HCT116 (cell line): ENCODE data around the gene KRTAP5-4. TPM values are rescaled to one million over a fixed set of nuclear protein-coding genes. Genes with fewer than 3 reads are reported as not detected.

Source experiments
- ATAC-seq: fragments of 200-7000 bp; cut with Tn5 transposase; 2 replicates; pipeline ENCODE4 v1.9.1; 2020; ENCODE audit warnings: mild to moderate bottlenecking, moderate library complexity
- BruUV-seq: library from RNA; stranded (reverse); fragments of 400-500 nt; replicated peaks from 2 replicates; lab custom pipeline; 2021; lab: Mats Ljungman, UMichigan
- CTCF ChIA-PET: fragments of 300-600 bp; sonication (Branson Sonifier 250); formaldehyde crosslinking; loops from one replicate; lab custom pipeline; 2021; ENCODE audit warnings: antibody characterized with exemption; lab: Charles Lee
- POLR2A ChIA-PET: fragments of 300-600, 350-600 bp; sonication (Branson Sonifier 250); formaldehyde crosslinking; loops from one replicate; lab custom pipeline; 2021; ENCODE audit warnings: antibody characterized with exemption; lab: Charles Lee
- RAD21 ChIA-PET, 2 experiments: fragments of 300-600 bp; sonication (Branson Sonifier 250); formaldehyde crosslinking; loops; one replicate each; lab custom pipeline; 2023; ENCODE audit warnings: low total read pairs in 2 of 2; ENCODE audit not compliant: uncharacterized antibody in 2 of 2, unreplicated experiment in 2 of 2, low non-redundant PET in 1 of 2; lab: Charles Lee
- DNase-seq: peaks from one replicate; pipeline ENCODE4 v3.0.0-alpha.2; 2010; ENCODE audit warnings: low read depth, low spot score
- H2AFZ ChIP-seq: fragments of 200-600 bp; shearing (Covaris generic), sonication (generic); 2 replicates; pipeline ENCODE4 v1.6.1; 2017; ENCODE audit warnings: low read depth, mixed run types, mixed read lengths, antibody characterized with exemption, low read length; ENCODE audit not compliant: poor library complexity, severe bottlenecking
- H3K27ac ChIP-seq: 2 replicates; pipeline ENCODE4 v1.5.1; 2012; ENCODE audit warnings: low read depth, low read length
- H3K27me3 ChIP-seq: fragments of 200-600 bp; sonication (generic); 2 replicates; pipeline ENCODE4 v1.6.1; 2016; ENCODE audit warnings: mixed run types, low read length, mixed read lengths; ENCODE audit not compliant: insufficient read depth
- H3K36me3 ChIP-seq, 2 experiments: fragments of 200-500 bp in 1 of 2; fragments of 200-600 bp in 1 of 2; sonication (Bioruptor generic) in 1 of 2; sonication (generic) in 1 of 2; 2 replicates each; pipeline versions ENCODE4 v1.5.1 to v1.6.1; 2014 to 2016; ENCODE audit warnings: low read length in 2 of 2, inconsistent platforms in 1 of 2, mixed read lengths in 1 of 2, mixed run types in 1 of 2; ENCODE audit not compliant: insufficient read depth in 2 of 2, control insufficient read depth in 1 of 2
- H3K4me1 ChIP-seq, 2 experiments: fragments of 200-600 bp in 1 of 2; sonication (generic) in 1 of 2; 2 replicates each; pipeline versions ENCODE4 v1.5.1 to v1.6.1; 2012 to 2017; ENCODE audit warnings: low read length in 2 of 2, inconsistent platforms in 1 of 2, mild to moderate bottlenecking in 1 of 2, mixed read lengths in 1 of 2, mixed run types in 1 of 2, moderate library complexity in 1 of 2; ENCODE audit not compliant: insufficient read depth in 2 of 2, control insufficient read depth in 1 of 2
- H3K4me2 ChIP-seq: fragments of 200-600 bp; sonication (generic); 2 replicates; pipeline ENCODE4 v1.6.1; 2017; ENCODE audit warnings: mixed run types, low read length, mixed read lengths
- H3K4me3 ChIP-seq, 2 experiments: fragments of 200-600 bp in 1 of 2; sonication (generic) in 1 of 2; replicated peaks in 1 of 2; 2 replicates each; pipeline ENCODE4 v1.5.1; 2011 to 2016; ENCODE audit warnings: low read length in 2 of 2, control low read depth in 1 of 2, low read depth in 1 of 2, mild to moderate bottlenecking in 1 of 2, mixed read lengths in 1 of 2, mixed run types in 1 of 2
- H3K79me2 ChIP-seq: fragments of 200-600 bp; sonication (generic); 2 replicates; pipeline ENCODE4 v1.6.1; 2017; ENCODE audit warnings: mild to moderate bottlenecking, mixed run types, low read length, moderate library complexity, mixed read lengths; ENCODE audit not compliant: insufficient read depth
- H3K9ac ChIP-seq: fragments of 200-600 bp; sonication (generic); 2 replicates; pipeline ENCODE4 v1.6.1; 2016; ENCODE audit warnings: low read length, mixed read lengths
- H3K9me2 ChIP-seq: fragments of 200-600 bp; sonication (generic), shearing (Covaris generic); 2 replicates; pipeline ENCODE4 v1.6.1; 2017; ENCODE audit warnings: mixed run types, mild to moderate bottlenecking, moderate library complexity; ENCODE audit not compliant: insufficient read depth
- H3K9me3 ChIP-seq, 2 experiments: fragments of 200-500 bp in 1 of 2; fragments of 200-600 bp in 1 of 2; sonication (Bioruptor generic) in 1 of 2; sonication (generic) in 1 of 2; 2 replicates each; pipeline ENCODE4 v1.6.1; 2014 to 2017; ENCODE audit warnings: low read length in 2 of 2, mixed read lengths in 2 of 2, inconsistent platforms in 1 of 2, low read depth in 1 of 2, mild to moderate bottlenecking in 1 of 2, mixed run types in 1 of 2, moderate library complexity in 1 of 2; ENCODE audit not compliant: control insufficient read depth in 1 of 2, insufficient read depth in 1 of 2
- H4K20me1 ChIP-seq: fragments of 200-600 bp; sonication (generic), shearing (Covaris generic); 2 replicates; pipeline ENCODE4 v1.6.1; 2017; ENCODE audit warnings: mixed run types, mild to moderate bottlenecking, moderate library complexity; ENCODE audit not compliant: insufficient read depth
- CBX3 ChIP-seq: IDR thresholded peaks from 2 replicates; pipeline ENCODE4 v1.6.1; 2012; ENCODE audit warnings: low read depth
- EGR1 ChIP-seq: IDR thresholded peaks from 2 replicates; pipeline ENCODE4 v1.6.1; 2012; ENCODE audit warnings: low read depth
- EZH2 ChIP-seq: fragments of 200-600 bp; sonication (generic); IDR thresholded peaks from 2 replicates; pipeline ENCODE4 v1.6.1; 2017; ENCODE audit warnings: antibody characterized with exemption, mixed run types
- EZH2phosphoT487 ChIP-seq: fragments of 200-600 bp; IDR thresholded peaks from 2 replicates; pipeline ENCODE4 v1.6.1; 2018; ENCODE audit warnings: antibody characterized with exemption, borderline replicate concordance
- MAX ChIP-seq: IDR thresholded peaks from 2 replicates; pipeline ENCODE4 v1.6.1; 2012
- RAD21 ChIP-seq: IDR thresholded peaks from 2 replicates; pipeline ENCODE4 v1.6.1; 2012; ENCODE audit warnings: low read depth, mild to moderate bottlenecking
- REST ChIP-seq: IDR thresholded peaks from 2 replicates; pipeline ENCODE4 v1.6.1; 2012; ENCODE audit warnings: low read depth
- ZFX ChIP-seq: fragments of 450-650 bp; IDR thresholded peaks from 2 replicates; pipeline ENCODE4 v1.6.1; 2017
- ZNF274 ChIP-seq: fragments of 200-500 bp; sonication (Bioruptor generic); IDR thresholded peaks from 2 replicates; pipeline ENCODE4 v1.6.1; 2014; ENCODE audit warnings: mild to moderate bottlenecking, low read depth, low read length, inconsistent platforms
- intact Hi-C: fragments of 100-400 bp; cut with micrococcal nuclease; formaldehyde crosslinking; loops from 2 replicates; pipeline ENCODE4 v1.10.0; 2022
- total RNA-seq: library from RNA; stranded (reverse); gene quantifications from one replicate; pipeline ENCODE4 v1.2.1, GENCODE V29; 2021; ENCODE audit not compliant: unreplicated experiment

The KRTAP5-4 gene
- total RNA-seq, 1 experiment from 2014 or later = not detected

- Histone ChIP-seq H4K20me1 (no peaks in the 10 kb centered on the region), H3K79me2 (no peaks in the 10 kb centered on the region), H3K36me3 (no peaks in the 10 kb centered on the region), H2AFZ (no peak overlapping the region), H3K27ac (no peak overlapping the region), H3K27me3 (no peaks in the 10 kb centered on the region), H3K4me3 (no peak overlapping the region), H3K9ac (no peak overlapping the region), H3K4me2 (no peak overlapping the region), H3K4me1 (peaks cover 0 to 3% of the 10 kb centered on the region in 2 experiments; a peak in 1 of 4 replicates), H3K9me3 (no peaks in the 10 kb centered on the region), H3K9me2 (no peaks in the 10 kb centered on the region)
- BruUV-seq = no TSS peak
- ATAC-seq (no peak), DNase-seq (no peak)
- no peak for TF ChIP-seq RAD21
- no peak for TF ChIP-seq REST
- no peak for TF ChIP-seq EZH2
- TF ChIP-seq MAX = no peak
- TF ChIP-seq ZNF274 = no peak
- no peak for TF ChIP-seq EZH2phosphoT487
- no peak for TF ChIP-seq CBX3
- TF ChIP-seq EGR1 = no peak
- no peak for TF ChIP-seq ZFX
- CTCF ChIA-PET = interaction anchor here (1.3 to 1.5 kb wide), 2 partner anchors 28 to 29 kb away, joined by 3 read pairs; no protein-coding TSS in a partner anchor
- RAD21 ChIA-PET = no interaction called here
- POLR2A ChIA-PET = no interaction called here
- intact Hi-C loops = loop anchor here (2.0 kb wide), 1 partner anchor 17 kb away; no protein-coding TSS in a partner anchor
Observed at GRCh38 chr11:1623716-1624115, 1.8 kb upstream of the KRTAP5-4 start.
